ENCODE data around the gene SAMD4A.

DNA sequence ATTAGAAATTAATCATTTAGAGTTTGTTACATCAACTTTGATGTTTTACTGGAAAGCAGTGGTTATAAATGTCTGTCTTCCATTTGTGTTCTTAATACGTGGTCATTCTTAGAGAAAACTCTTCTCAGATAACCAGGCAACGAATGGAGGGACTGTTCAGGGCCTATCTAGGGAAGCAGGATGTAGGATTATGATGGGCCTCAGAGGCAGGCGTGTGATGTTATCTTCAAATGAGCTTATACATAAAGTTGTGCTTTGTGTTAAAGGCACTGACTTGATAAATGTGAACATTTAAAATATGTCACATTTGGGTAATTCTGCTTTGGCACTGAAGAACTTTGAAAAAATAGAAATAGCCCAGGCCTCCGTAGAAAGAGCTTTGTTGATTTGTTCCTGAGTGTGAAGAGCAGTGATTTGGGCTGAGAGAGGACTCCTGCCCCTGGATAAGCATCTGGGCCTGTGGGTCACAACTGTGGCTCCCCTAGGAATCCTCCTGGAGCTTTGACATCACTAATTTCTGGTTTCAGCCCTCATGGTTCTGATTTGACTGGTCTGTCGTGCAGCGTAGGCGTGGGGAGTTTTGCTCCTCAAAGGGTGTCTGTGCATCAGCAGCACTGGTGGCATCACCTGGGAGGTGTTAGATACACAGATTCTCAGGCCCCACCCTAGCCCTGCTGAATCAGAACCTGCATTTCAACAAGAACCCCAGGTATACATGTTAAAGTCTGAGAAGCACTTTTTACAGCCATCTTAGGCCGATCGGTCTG, 55.4 kb downstream of the SAMD4A start:
- no peak for TF ChIP-seq POLR2AphosphoS5 (IDR thresholded peaks at IDR 0.05)
- TF ChIP-seq POLR2A (IDR thresholded peaks at IDR 0.05): no peak
